CD4-positive, alpha-beta T cell treated with Interleukin-17A for 1 hour (primary cell): ENCODE measurements around the gene MALT1.
"Not testable (repeated sequence)": the region's sequence is repeated elsewhere in the genome, so short reads cannot be mapped to it uniquely, and the experiment has no call there.

Source experiments
- DNase-seq: peaks from one replicate; pipeline ENCODE4 v3.0.0-alpha.2; 2020

The MALT1 gene

GRCh38 chr18:58671111-58671631 is at the start of gene MALT1:
MALT1 (plus strand) TSS chr18:58671465; CDS start chr18:58671644, 179 bp downstream.
- DNase-seq = peak; percentile 96

- DNase-seq = no peak
These were observed 47.3 kb upstream of the MALT1 start for GRCh38 chr18:58624011-58624410.

DNA sequence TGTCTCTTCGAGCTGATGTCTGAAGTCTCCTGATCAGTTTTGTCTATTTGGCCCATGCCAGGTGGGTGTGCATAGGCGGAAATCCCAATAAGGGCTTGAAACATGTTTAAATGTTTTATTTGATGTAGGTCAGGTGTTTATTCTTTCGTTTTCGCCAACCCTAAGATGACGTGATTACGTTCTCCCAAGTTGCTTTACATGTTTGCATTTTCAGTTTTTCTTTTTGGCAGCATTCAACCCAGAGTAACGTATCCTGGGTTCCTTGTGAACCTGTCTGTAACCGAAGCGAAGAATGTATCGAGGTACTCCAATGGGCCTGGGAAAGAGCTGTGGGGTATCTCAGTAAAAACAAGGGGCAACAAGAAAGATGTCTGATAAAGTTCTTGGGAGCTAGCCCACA is 45.4 kb upstream of the MALT1 start:
- DNase-seq = peak; percentile 20

- DNase-seq = no peak
These were observed 41.2 kb upstream of the MALT1 start for GRCh38 chr18:58630071-58630470.

GRCh38 chr18:58631301-58631700 is 40.0 kb upstream of the MALT1 start:
- DNase-seq = no peak

GRCh38 chr18:58632552-58632951 is 38.7 kb upstream of the MALT1 start:
- DNase-seq = no peak

GRCh38 chr18:58633874-58634273 is 37.4 kb upstream of the MALT1 start:
- no peak for DNase-seq

DNA sequence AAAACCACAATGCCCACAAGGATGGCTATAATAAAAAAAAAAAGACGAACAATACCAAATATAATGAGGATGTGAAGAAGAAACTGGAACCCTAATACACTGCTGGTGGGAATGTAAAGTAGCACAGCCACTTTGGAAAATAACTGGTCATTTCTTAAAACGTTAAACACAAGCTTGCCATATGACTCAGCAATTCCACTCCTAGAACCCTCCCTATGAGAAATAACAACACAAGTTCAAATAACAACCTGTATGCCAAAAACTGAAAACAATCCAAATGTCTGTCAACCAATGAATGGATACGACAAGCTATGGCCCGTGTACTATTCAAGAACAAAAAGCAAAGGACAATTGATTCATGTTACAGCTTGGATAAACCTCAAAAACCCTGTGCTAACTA is 35.4 kb upstream of the MALT1 start:
- no peak for DNase-seq

- no peak for DNase-seq
These were observed 34.1 kb upstream of the MALT1 start for GRCh38 chr18:58637197-58637596.

DNA sequence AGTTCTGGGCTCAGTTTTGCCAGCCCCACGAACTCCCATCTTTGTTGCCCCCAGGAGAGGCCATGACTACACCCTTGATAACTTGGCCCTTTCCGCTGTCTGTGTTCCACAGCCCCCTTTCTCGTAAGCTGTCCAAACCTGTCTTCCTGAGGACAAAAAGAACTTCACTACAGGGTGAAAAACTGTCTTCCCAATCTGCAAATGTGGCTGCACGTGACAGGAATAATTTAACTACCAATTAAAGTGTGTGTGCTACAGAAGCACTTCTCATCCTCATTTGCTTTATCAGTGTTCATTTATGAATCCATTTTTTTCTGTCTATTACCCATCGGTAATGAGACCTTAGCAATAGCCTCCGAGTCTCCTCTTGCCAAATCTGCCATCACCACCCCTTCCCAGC is 33.3 kb upstream of the MALT1 start:
- DNase-seq = no peak

GRCh38 chr18:58638441-58638840 is 32.8 kb upstream of the MALT1 start:
- no peak for DNase-seq

DNA sequence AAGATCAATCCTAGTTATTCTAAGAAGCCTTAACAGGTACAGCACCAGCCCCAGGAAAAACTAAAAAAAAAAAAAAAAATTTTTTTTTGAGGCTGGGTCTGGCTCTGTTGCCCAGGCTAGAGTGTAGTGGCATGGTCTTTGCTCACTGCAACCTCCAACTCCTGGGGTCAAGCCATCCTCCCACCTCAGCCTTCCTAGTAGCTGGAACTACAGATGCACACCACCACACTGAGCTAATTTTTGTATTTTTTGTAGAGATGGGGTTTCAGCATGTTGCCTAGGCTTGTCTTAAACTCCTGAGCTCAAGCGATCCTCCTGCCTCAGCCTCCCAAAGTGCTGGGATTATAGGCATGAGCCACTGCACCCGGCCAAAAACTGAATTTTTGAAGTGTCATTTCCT is 32.0 kb upstream of the MALT1 start:
- no peak for DNase-seq

DNA sequence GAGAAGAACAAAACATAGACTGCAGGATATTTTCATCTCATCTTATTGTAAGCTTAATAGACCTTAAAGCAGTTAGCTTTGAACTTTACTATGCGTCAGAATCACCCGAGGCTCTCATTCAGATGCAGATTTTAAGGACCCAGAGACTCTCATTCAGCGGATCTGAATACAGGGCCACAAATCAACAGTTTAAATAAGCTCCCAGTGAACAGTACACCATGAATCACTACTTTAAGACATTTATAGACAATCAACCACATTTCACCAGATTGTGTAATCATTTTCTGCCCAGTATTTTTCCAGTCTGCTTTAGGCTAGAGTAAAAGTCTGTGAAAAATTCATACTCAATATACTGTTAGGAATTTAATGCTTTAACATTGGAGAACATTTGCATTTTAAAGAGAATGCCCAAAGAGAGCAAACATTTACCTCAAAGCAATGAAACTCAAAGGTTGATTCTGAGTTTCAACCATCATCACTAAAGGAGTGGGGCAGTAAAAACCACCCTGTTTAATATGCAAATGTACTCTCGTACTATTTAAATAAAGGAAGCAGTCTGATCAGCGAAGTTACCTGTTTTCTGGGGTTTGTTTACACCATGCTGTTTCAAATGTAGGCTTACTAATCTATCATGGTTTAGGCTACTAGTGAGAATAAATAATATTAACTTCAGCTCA is 31.4 kb upstream of the MALT1 start:
- DNase-seq = no peak

DNA sequence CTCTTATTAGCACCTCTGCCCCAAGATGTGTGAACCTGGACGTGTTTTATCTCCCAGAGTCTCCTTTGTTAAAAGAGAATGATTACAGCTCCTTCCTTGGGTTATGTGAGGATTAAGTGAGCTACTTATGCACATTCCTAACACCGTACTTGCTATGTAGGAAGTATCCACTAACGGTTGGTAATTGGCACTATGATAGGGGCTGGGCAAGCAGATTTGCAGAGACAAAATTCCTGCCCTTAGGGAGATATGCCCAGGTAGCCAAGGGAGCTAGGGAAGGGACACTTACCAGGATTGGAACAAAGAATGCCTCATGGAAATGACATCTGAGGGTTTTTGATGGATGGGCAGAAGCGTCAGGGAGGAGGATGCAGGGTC is 30.8 kb upstream of the MALT1 start:
- DNase-seq = no peak

- no peak for DNase-seq
These were observed 30.2 kb upstream of the MALT1 start for GRCh38 chr18:58640891-58641610.

- DNase-seq = not testable (repeated sequence)
These were observed 27.7 kb upstream of the MALT1 start for GRCh38 chr18:58643557-58643956.

DNA sequence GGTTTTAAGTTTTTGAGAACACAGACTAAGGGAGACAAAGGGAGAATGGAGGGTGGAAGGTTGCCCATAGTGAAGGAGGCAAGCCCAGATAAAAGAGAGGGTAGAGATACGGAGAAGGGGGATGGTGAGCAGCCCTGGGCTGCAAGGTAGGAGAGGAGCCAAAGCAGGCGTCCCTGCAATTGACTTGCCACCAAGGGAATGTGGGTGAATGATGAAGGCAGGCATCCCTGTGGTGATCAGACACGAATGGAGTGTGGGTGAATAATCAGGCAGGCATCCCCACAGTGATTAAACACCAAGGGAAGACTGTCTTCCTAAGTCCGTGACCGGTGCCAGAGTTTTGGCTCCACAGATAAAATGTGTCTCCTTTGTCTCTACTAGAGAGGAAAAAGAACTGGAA is 25.9 kb upstream of the MALT1 start:
- DNase-seq = no peak

DNA sequence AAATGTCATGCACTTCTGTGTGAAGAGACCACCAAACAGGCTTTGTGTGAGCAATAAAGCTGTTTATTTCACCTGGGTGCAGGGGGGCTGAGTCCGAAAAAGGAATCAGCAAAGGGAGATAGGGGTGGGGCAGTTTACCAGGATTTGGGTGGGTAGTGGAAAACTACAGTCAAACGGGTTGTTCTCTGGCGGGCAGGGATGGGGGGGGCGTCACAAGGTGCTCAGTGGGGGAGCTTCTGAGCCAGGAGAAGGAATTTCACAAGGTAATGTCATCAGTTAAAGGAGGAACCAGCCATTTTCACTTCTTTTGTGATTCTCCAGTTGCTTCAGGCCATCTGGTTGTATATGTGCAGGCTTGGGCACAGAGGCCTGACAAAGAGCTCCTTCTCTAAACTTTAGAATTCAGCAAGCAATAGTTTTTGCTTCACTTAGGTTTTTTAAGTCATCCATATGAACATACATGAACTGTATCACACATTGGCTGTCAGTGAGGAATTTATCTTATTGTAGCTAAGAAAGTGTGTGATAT is 24.9 kb upstream of the MALT1 start:
- DNase-seq = no peak

GRCh38 chr18:58649966-58650816 is 21.1 kb upstream of the MALT1 start:
- peak; percentile 70 for DNase-seq

- DNase-seq = not testable (repeated sequence)
These were observed 20.4 kb upstream of the MALT1 start for GRCh38 chr18:58650830-58651229.

GRCh38 chr18:58653144-58653722 is 18.0 kb upstream of the MALT1 start:
- peak; percentile 19 for DNase-seq

DNA sequence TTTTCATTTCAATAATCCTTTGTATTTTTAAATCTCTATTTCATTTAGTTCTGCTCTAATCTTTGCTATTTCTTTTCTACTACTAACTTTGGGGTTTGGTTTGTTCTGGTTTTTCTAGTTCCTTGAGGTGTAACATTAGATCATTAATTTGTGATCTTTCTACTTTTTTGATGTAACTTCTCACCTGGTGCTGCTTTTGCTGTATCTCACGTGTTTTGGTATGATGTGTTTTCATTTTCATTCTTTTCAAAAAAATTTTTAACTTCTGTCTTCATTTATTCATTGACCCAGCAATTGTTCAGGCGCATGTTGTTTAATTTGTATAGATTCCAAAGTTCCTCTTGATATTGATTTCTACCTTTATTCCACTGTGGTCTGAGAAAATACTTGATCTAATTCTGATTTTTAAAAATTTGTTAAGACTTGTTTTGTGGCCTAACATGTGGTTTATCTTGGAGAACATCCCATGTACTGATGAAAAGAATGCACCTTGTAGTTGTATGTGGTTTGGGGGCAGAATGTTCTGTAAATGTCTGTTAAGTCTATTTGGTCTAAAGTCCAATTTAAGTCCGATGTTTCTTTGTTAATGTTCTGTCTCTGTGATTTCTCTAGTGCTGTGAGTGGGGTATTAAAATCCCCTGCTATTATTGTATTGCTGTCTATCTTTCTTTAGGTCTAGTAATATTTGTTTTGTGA is 17.3 kb upstream of the MALT1 start:
- no peak for DNase-seq
